Prostate gland (tissue), 2 donors: ENCODE measurements around the gene SHQ1.

Source experiments
- POLR2A ChIP-seq: fragments of 450-650 bp; IDR thresholded peaks from one replicate; pipeline ENCODE4 v1.6.1; 2016; ENCODE audit warnings: antibody characterized with exemption, mild to moderate bottlenecking
- POLR2AphosphoS5 ChIP-seq: sonication (generic); formaldehyde crosslinking; IDR thresholded peaks from one replicate; pipeline ENCODE4 v1.6.1; 2017; ENCODE audit warnings: antibody characterized with exemption
- TF ChIP-seq, protein P1 (sequence below), 4 experiments: fragments of 200-600 bp in 2 of 4; fragments of 450-650 bp in 2 of 4; sonication (generic) in 2 of 4; IDR thresholded peaks; 1 replicate in 3 of 4; 2 replicates in 1 of 4; pipeline ENCODE4 v1.5.1; 2016 to 2019; ENCODE audit warnings: antibody characterized with exemption in 4 of 4, mild to moderate bottlenecking in 2 of 4, moderate library complexity in 2 of 4

DNA sequence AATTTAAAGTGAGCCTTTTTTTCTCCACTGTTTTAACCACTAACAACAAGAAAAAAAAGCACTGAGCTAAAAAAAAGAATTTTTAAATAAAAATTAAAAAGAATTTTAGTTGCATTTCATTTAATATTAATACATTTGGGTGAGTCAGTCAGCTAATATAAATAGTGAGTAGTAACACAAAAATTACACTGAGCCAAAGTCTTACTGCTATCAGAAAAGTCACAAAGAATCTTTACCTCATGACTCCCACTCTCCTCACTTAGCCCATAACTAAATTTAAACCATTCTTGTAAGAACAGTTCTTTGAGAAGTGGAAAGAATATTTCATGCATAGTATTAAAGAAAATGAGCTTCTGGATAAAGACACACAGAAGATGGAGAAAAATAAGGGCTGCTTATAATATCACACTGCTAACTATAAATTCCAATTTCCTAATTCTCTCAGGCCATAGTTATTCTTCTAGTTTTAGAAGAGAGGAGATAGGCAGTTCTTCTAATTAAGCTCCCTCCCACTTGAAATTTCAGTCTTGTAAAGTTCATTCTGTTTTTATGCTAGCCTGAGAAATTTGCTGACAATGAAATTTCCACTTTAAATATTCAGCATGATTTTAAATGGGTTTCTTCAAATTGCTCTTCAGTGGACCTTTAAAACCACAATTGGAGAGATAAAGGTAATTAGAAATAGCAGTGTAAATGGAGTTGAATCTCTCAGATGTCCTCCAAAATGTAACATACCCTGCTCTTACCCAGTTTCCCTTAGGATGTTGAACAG is 17.6 kb downstream of the SHQ1 start:
- TF ChIP-seq, protein P1, sequence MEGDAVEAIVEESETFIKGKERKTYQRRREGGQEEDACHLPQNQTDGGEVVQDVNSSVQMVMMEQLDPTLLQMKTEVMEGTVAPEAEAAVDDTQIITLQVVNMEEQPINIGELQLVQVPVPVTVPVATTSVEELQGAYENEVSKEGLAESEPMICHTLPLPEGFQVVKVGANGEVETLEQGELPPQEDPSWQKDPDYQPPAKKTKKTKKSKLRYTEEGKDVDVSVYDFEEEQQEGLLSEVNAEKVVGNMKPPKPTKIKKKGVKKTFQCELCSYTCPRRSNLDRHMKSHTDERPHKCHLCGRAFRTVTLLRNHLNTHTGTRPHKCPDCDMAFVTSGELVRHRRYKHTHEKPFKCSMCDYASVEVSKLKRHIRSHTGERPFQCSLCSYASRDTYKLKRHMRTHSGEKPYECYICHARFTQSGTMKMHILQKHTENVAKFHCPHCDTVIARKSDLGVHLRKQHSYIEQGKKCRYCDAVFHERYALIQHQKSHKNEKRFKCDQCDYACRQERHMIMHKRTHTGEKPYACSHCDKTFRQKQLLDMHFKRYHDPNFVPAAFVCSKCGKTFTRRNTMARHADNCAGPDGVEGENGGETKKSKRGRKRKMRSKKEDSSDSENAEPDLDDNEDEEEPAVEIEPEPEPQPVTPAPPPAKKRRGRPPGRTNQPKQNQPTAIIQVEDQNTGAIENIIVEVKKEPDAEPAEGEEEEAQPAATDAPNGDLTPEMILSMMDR (IDR thresholded peaks at IDR 0.05) = no peak
- TF ChIP-seq POLR2A (no peak), POLR2AphosphoS5 (no peak)
